GM12878 (cell line): ENCODE data around the gene C6orf89. TPM values are rescaled to one million over a fixed set of nuclear protein-coding genes. Genes with fewer than 3 reads are reported as not detected.

Experiments
- ATAC-seq: fragments of 200-7000 bp; cut with Tn5 transposase; 3 replicates; pipeline ENCODE4 v1.9.1; 2020; ENCODE audit warnings: mild to moderate bottlenecking, moderate library complexity
- BruUV-seq: library from RNA; stranded (reverse); fragments of 400-500 nt; replicated peaks from 2 replicates; lab custom pipeline; 2021; lab: Mats Ljungman, UMichigan
- CTCF ChIA-PET: fragments of 300-600 bp; sonication (Branson Sonifier 250); formaldehyde crosslinking; extraction: SDS; loops from one replicate; lab custom pipeline; 2021; ENCODE audit warnings: inconsistent platforms; lab: Yijun Ruan, JAX
- POLR2A ChIA-PET: fragments of 350-600 bp; formaldehyde crosslinking; extraction: SDS; loops from one replicate; lab custom pipeline; 2021; ENCODE audit warnings: inconsistent platforms; lab: Charles Lee
- RAD21 ChIA-PET: fragments of 300-600 bp; sonication (Branson Sonifier 250); formaldehyde crosslinking; loops from one replicate; lab custom pipeline; 2023; ENCODE audit warnings: antibody characterized with exemption; ENCODE audit not compliant: unreplicated experiment; lab: Charles Lee
- SMC1A ChIA-PET: fragments of 300-600 bp; sonication (Branson Sonifier 250); formaldehyde crosslinking; loops from one replicate; lab custom pipeline; 2023; ENCODE audit not compliant: unreplicated experiment, uncharacterized antibody; lab: Charles Lee
- DNase-seq: peaks from one replicate; pipeline ENCODE4 v3.0.0-alpha.2; 2011; ENCODE audit warnings: low read depth, low spot score
- FAIRE-seq: peaks from 3 replicates; lab custom pipeline; 2011; peaks lifted over from hg19 to GRCh38; lab: Jason Lieb, UNC
- H2AFZ ChIP-seq: 2 replicates; pipeline ENCODE4 v1.6.0; 2011; ENCODE audit warnings: low read depth, low read length, control low read depth; ENCODE audit not compliant: control insufficient read depth
- H3K27ac ChIP-seq: 2 replicates; pipeline ENCODE4 v1.5.1; 2011; ENCODE audit warnings: control low read depth; ENCODE audit not compliant: control insufficient read depth, insufficient read depth
- H3K27me3 ChIP-seq, 2 experiments: replicated peaks in 1 of 2; 2 replicates each; pipeline versions ENCODE4 v1.6.0 to v1.6.1; 2011; ENCODE audit warnings: low read length in 1 of 2; ENCODE audit not compliant: control insufficient read depth in 2 of 2, insufficient read depth in 2 of 2
- H3K36me3 ChIP-seq, 2 experiments: 2 replicates each; pipeline ENCODE4 v1.5.1; 2011; ENCODE audit warnings: low read length in 1 of 2; ENCODE audit not compliant: control insufficient read depth in 2 of 2, insufficient read depth in 2 of 2
- H3K4me1 ChIP-seq: 2 replicates; pipeline ENCODE4 v1.6.1; 2011; ENCODE audit warnings: mild to moderate bottlenecking, low read length, moderate library complexity, mixed read lengths; ENCODE audit not compliant: control insufficient read depth, insufficient read depth
- H3K4me2 ChIP-seq: 2 replicates; pipeline ENCODE4 v1.6.0; 2011; ENCODE audit warnings: control low read depth; ENCODE audit not compliant: control insufficient read depth, insufficient read depth
- H3K4me3 ChIP-seq: fragments of 200-600 bp; sonication (generic); 2 replicates; pipeline ENCODE4 v1.5.1; 2016
- H3K79me2 ChIP-seq: 2 replicates; pipeline ENCODE4 v1.6.0; 2011; ENCODE audit warnings: low read length; ENCODE audit not compliant: control insufficient read depth, insufficient read depth
- H3K9ac ChIP-seq: 2 replicates; pipeline ENCODE4 v1.8.0; 2011; ENCODE audit warnings: low read length, control low read depth, mixed read lengths; ENCODE audit not compliant: control insufficient read depth, insufficient read depth
- H3K9me3 ChIP-seq: replicated peaks from 3 replicates; pipeline ENCODE4 v1.5.1; 2011; ENCODE audit warnings: mild to moderate bottlenecking, low read length; ENCODE audit not compliant: control insufficient read depth, insufficient read depth
- H4K20me1 ChIP-seq: 2 replicates; pipeline ENCODE4 v1.6.0; 2011; ENCODE audit not compliant: control insufficient read depth, insufficient read depth
- CEBPB ChIP-seq, 2 experiments: fragments of 150-350 bp in 1 of 2; IDR thresholded peaks; 2 replicates each; pipeline ENCODE4 v1.6.1; 2012 to 2014; ENCODE audit warnings: low read depth in 2 of 2, low read length in 2 of 2, borderline replicate concordance in 1 of 2, inconsistent platforms in 1 of 2
- CREM ChIP-seq: IDR thresholded peaks from 2 replicates; pipeline ENCODE4 v1.6.1; 2014; ENCODE audit warnings: antibody characterized with exemption, low read depth
- ESRRA ChIP-seq: IDR thresholded peaks from 2 replicates; pipeline ENCODE4 v1.6.1; 2012; ENCODE audit warnings: mild to moderate bottlenecking, low read length, improper control_type of control experiment
- FOXM1 ChIP-seq: IDR thresholded peaks from 2 replicates; pipeline ENCODE4 v1.6.1; 2012; ENCODE audit warnings: low read depth, mild to moderate bottlenecking, inconsistent platforms, low read length, moderate library complexity
- IRF4 ChIP-seq: IDR thresholded peaks from 2 replicates; pipeline ENCODE4 v1.6.1; 2011; ENCODE audit warnings: low read depth, low read length
- NFXL1 ChIP-seq: fragments of 450-650 bp; IDR thresholded peaks from 2 replicates; pipeline ENCODE4 v1.6.1; 2017; ENCODE audit warnings: antibody characterized with exemption, mild to moderate bottlenecking, borderline replicate concordance
- PML ChIP-seq: IDR thresholded peaks from 2 replicates; pipeline ENCODE4 v1.6.1; 2012; ENCODE audit warnings: low read length, inconsistent platforms
- POLR2AphosphoS2 ChIP-seq: IDR thresholded peaks from 2 replicates; pipeline ENCODE4 v1.6.1; 2011; ENCODE audit warnings: low read depth, mild to moderate bottlenecking, low read length, improper control_type of control experiment, moderate library complexity
- SMAD5 ChIP-seq: IDR thresholded peaks from 2 replicates; pipeline ENCODE4 v1.6.1; 2016; ENCODE audit warnings: antibody characterized with exemption, low read depth
- SUZ12 ChIP-seq: fragments of 200-600 bp; sonication (generic); IDR thresholded peaks from one replicate; pipeline ENCODE4 v1.6.1; 2018; ENCODE audit warnings: antibody characterized with exemption, mild to moderate bottlenecking; ENCODE audit not compliant: unreplicated experiment
- TCF3 ChIP-seq: IDR thresholded peaks from 2 replicates; pipeline ENCODE4 v1.6.1; 2012; ENCODE audit warnings: low read depth, mild to moderate bottlenecking, low read length, borderline replicate concordance; ENCODE audit not compliant: insufficient read depth
- TCF7 ChIP-seq: IDR thresholded peaks from 2 replicates; pipeline ENCODE4 v1.6.1; 2014; ENCODE audit warnings: antibody characterized with exemption, borderline replicate concordance
- WGBS: methylation state at CpG from one replicate; pipeline ENCODE4 v1.1.6; 2016; ENCODE audit warnings: low lambda C conversion rate; ENCODE audit not compliant: insufficient replicate concordance, insufficient coverage; ENCODE audit errors: missing lambda C conversion rate; 5-methylcytosine and 5-hydroxymethylcytosine counted together
- in situ Hi-C: fragments of 300-500 bp; cut with MboI; formaldehyde crosslinking; loops from 9 replicates; pipeline ENCODE4 v1.14.3; 2018; ENCODE audit warnings: mixed read lengths
- intact Hi-C: fragments of 100-400 bp; cut with micrococcal nuclease; formaldehyde crosslinking; loops from one replicate; pipeline ENCODE4 v1.14.2; 2022; ENCODE audit not compliant: unreplicated experiment
- polyA plus RNA-seq, 11 experiments: library from polyadenylated mRNA; depleted of rRNA in 4 of 11; unstranded in 6 of 11; stranded (reverse) in 5 of 11; fragments of >200 nt; fragmentation: Nextera tagmentation in 4 of 11; fragmentation: Illumina TruSeq in 1 of 11; extraction: Ambion mirVana in 4 of 11; extraction: Trizol in 1 of 11; gene quantifications; 1 replicate in 1 of 11; 2 replicates in 10 of 11; pipeline versions ENCODE4 v1.2.1 to v1.2.3, GENCODE V29; 2011 to 2016; ENCODE audit warnings: inconsistent platforms in 2 of 11, missing spikeins in 2 of 11, low read depth in 1 of 11
- total RNA-seq, 4 experiments: library from RNA; depleted of rRNA in 3 of 4; stranded (reverse); fragments of >200 nt in 3 of 4; fragmentation: Illumina TruSeq in 1 of 4; extraction: Trizol in 1 of 4; gene quantifications; 2 replicates each; pipeline versions ENCODE4 v1.2.1 to v1.2.3, GENCODE V29; 2013 to 2021

Gene C6orf89
- total and polyA plus RNA-seq, 10 of the 15 experiments (the other 5 are each of a cell fraction or from before 2014, with no cell fraction given) = 10.8 to 42.7 (median 28.6) TPM

GRCh38 chr6:36920049-36920448 lies 34.3 kb downstream of the C6orf89 start:
- ChIA-PET SMC1A (no interaction called here), POLR2A (no interaction called here), RAD21 (no interaction called here), CTCF (no interaction called here)
- no peak for FAIRE-seq
- H3K9ac ChIP-seq = no peak overlapping the region
- WGBS = 98% methylated on average over 4 of the region's 4 CpGs
- H3K36me3 ChIP-seq = peaks cover 2 to 12% of the 10 kb centered on the region in 2 experiments; a peak in 3 of 4 replicates
- no peak overlapping the region for H3K4me3 ChIP-seq
- H3K4me1 ChIP-seq = no peaks in the 10 kb centered on the region
- no peak for ATAC-seq
- H3K27me3 ChIP-seq = no peaks in the 10 kb centered on the region
- no TSS peak for BruUV-seq
- no peak overlapping the region for H2AFZ ChIP-seq
- TF ChIP-seq PML (no peak), NFXL1 (no peak), SUZ12 (no peak), TCF3 (no peak), SMAD5 (no peak), FOXM1 (no peak), TCF7 (no peak), POLR2AphosphoS2 (no peak), IRF4 (no peak), ESRRA (no peak), CREM (no peak), CEBPB (IDR thresholded peaks at IDR 0.05; ENCODE audit: borderline replicate concordance in 1 of 2, low read depth in 2 of 2, low read length in 2 of 2) (no peak)
- intact Hi-C loops = no loop called here
- no peak overlapping the region for H3K4me2 ChIP-seq
- no peak for DNase-seq
- no peaks in the 10 kb centered on the region for H3K79me2 ChIP-seq
- no peak overlapping the region for H3K27ac ChIP-seq
- H3K9me3 ChIP-seq = no peaks in the 10 kb centered on the region
- H4K20me1 ChIP-seq = no peaks in the 10 kb centered on the region
- in situ Hi-C loops = no loop called here
